Measurements from ENCODE around the gene PPARD. TPM values are rescaled to one million over a fixed set of nuclear protein-coding genes. Genes with fewer than 3 reads are reported as not detected.

Gene PPARD
- total and polyA plus RNA-seq, 2 of the 13 experiments (the other 11 are each of a cell fraction or from before 2014, with no cell fraction given): 6.1 to 13.3 TPM

DNA sequence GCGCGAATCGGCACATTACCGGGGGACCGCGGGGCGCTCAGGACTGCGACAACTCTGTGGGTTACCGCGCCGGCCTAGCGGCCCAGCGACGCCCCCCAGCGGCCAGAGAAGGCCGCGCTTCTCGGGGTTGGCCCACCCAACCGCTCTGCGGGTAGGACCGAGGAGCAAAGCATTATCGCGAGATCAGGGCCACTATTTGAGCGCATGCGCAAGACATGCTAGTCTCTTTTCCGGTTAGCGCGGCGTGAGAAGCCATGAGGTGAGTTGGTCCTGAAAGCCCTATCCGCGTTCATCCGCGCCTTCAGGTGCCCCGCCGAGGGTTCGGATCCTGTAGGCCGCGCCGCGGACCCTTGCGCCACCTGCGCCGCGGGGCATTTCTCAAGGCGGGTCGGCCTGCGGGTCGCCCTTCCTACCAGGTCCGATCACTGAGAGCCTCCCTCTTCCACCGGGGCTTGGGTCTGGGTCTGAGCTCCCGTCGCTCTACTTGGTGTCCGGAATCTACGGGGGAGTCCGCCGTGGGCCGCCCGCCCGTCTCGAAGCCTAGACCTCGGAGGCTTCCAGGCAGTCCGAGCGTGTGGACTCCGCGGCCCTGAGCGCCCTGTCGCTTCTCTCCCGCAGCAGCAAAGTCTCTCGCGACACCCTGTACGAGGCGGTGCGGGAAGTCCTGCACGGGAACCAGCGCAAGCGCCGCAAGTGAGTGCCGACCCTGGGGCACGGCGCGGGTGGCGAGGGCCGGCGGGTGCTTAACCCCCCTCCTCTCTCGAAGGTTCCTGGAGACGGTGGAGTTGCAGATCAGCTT is 126.0 kb downstream of the PPARD start, which contains the start of gene RPL10A (continued):
- TF ChIP-seq, protein P1, sequence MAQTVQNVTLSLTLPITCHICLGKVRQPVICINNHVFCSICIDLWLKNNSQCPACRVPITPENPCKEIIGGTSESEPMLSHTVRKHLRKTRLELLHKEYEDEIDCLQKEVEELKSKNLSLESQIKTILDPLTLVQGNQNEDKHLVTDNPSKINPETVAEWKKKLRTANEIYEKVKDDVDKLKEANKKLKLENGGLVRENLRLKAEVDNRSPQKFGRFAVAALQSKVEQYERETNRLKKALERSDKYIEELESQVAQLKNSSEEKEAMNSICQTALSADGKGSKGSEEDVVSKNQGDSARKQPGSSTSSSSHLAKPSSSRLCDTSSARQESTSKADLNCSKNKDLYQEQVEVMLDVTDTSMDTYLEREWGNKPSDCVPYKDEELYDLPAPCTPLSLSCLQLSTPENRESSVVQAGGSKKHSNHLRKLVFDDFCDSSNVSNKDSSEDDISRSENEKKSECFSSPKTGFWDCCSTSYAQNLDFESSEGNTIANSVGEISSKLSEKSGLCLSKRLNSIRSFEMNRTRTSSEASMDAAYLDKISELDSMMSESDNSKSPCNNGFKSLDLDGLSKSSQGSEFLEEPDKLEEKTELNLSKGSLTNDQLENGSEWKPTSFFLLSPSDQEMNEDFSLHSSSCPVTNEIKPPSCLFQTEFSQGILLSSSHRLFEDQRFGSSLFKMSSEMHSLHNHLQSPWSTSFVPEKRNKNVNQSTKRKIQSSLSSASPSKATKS (CRISPR knock-in tag; IDR thresholded peaks at IDR 0.05): peak; percentile 84; the same call in 1 of the 2 replicates
- TF ChIP-seq LCORL (IDR thresholded peaks at IDR 0.05): no peak
- TF ChIP-seq LCORL (CRISPR knock-in tag; IDR thresholded peaks at IDR 0.05): peak; percentile 90
- TF ChIP-seq MEIS2 (CRISPR knock-in tag; IDR thresholded peaks at IDR 0.05): peak; percentile 87; the same call in 1 of the 2 replicates
- TF ChIP-seq NAIF1 (CRISPR knock-in tag; IDR thresholded peaks at IDR 0.05; ENCODE audit: borderline replicate concordance): peak; percentile 96
- TF ChIP-seq MTF1 (CRISPR knock-in tag; IDR thresholded peaks at IDR 0.05): peak; percentile 74; the same call in 1 of the 2 replicates
- TF ChIP-seq GATAD1 (CRISPR knock-in tag; IDR thresholded peaks at IDR 0.05): peak; percentile 91
- peak; percentile 94 for TF ChIP-seq ELF1 (CRISPR knock-in tag; IDR thresholded peaks at IDR 0.05)
- no peak for TF ChIP-seq ZNF644 (CRISPR knock-in tag; IDR thresholded peaks at IDR 0.05; ENCODE audit: low read depth)
- TF ChIP-seq, protein P2, sequence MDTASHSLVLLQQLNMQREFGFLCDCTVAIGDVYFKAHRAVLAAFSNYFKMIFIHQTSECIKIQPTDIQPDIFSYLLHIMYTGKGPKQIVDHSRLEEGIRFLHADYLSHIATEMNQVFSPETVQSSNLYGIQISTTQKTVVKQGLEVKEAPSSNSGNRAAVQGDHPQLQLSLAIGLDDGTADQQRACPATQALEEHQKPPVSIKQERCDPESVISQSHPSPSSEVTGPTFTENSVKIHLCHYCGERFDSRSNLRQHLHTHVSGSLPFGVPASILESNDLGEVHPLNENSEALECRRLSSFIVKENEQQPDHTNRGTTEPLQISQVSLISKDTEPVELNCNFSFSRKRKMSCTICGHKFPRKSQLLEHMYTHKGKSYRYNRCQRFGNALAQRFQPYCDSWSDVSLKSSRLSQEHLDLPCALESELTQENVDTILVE (CRISPR knock-in tag; IDR thresholded peaks at IDR 0.05): peak; percentile 93
- peak; percentile 31; the same call in 1 of the 2 replicates for TF ChIP-seq RARA (CRISPR knock-in tag; IDR thresholded peaks at IDR 0.05)
- TF ChIP-seq, protein P3, sequence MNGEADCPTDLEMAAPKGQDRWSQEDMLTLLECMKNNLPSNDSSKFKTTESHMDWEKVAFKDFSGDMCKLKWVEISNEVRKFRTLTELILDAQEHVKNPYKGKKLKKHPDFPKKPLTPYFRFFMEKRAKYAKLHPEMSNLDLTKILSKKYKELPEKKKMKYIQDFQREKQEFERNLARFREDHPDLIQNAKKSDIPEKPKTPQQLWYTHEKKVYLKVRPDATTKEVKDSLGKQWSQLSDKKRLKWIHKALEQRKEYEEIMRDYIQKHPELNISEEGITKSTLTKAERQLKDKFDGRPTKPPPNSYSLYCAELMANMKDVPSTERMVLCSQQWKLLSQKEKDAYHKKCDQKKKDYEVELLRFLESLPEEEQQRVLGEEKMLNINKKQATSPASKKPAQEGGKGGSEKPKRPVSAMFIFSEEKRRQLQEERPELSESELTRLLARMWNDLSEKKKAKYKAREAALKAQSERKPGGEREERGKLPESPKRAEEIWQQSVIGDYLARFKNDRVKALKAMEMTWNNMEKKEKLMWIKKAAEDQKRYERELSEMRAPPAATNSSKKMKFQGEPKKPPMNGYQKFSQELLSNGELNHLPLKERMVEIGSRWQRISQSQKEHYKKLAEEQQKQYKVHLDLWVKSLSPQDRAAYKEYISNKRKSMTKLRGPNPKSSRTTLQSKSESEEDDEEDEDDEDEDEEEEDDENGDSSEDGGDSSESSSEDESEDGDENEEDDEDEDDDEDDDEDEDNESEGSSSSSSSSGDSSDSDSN (CRISPR knock-in tag; IDR thresholded peaks at IDR 0.05): peak; percentile 96
- peak; percentile 93 for TF ChIP-seq ZNF451 (CRISPR knock-in tag; IDR thresholded peaks at IDR 0.05)
- peak; percentile 73 for TF ChIP-seq ZNF253 (CRISPR knock-in tag; IDR thresholded peaks at IDR 0.05; ENCODE audit: borderline replicate concordance)
- TF ChIP-seq RBM39 (IDR thresholded peaks at IDR 0.05; ENCODE audit: low read depth, low read length, poor library complexity, severe bottlenecking): peak; percentile 99
- peak; percentile 59; the same call in 1 of the 2 replicates for TF ChIP-seq HCFC1 (IDR thresholded peaks at IDR 0.05; ENCODE audit: low read depth, low read length)
- TF ChIP-seq, protein P4, sequence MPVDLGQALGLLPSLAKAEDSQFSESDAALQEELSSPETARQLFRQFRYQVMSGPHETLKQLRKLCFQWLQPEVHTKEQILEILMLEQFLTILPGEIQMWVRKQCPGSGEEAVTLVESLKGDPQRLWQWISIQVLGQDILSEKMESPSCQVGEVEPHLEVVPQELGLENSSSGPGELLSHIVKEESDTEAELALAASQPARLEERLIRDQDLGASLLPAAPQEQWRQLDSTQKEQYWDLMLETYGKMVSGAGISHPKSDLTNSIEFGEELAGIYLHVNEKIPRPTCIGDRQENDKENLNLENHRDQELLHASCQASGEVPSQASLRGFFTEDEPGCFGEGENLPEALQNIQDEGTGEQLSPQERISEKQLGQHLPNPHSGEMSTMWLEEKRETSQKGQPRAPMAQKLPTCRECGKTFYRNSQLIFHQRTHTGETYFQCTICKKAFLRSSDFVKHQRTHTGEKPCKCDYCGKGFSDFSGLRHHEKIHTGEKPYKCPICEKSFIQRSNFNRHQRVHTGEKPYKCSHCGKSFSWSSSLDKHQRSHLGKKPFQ (CRISPR knock-in tag; IDR thresholded peaks at IDR 0.05; ENCODE audit: insufficient replicate concordance): peak; percentile 82
- TF ChIP-seq ZNF572 (CRISPR knock-in tag; IDR thresholded peaks at IDR 0.05): peak; percentile 98
- TF ChIP-seq, protein P5, sequence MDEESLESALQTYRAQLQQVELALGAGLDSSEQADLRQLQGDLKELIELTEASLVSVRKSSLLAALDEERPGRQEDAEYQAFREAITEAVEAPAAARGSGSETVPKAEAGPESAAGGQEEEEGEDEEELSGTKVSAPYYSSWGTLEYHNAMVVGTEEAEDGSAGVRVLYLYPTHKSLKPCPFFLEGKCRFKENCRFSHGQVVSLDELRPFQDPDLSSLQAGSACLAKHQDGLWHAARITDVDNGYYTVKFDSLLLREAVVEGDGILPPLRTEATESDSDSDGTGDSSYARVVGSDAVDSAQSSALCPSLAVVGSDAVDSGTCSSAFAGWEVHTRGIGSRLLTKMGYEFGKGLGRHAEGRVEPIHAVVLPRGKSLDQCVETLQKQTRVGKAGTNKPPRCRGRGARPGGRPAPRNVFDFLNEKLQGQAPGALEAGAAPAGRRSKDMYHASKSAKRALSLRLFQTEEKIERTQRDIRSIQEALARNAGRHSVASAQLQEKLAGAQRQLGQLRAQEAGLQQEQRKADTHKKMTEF (CRISPR knock-in tag; IDR thresholded peaks at IDR 0.05): peak; percentile 99
- peak; percentile 98 for TF ChIP-seq ZNF274 (CRISPR knock-in tag; IDR thresholded peaks at IDR 0.05)
- no peak for TF ChIP-seq ATAD3A (CRISPR knock-in tag; IDR thresholded peaks at IDR 0.05)
- TF ChIP-seq RORA (CRISPR knock-in tag; IDR thresholded peaks at IDR 0.05): peak; percentile 89; the same call in 1 of the 2 replicates

All from HepG2 (cell line).